ENCODE data around the gene CD180. TPM values are rescaled to one million over a fixed set of nuclear protein-coding genes. Genes with fewer than 3 reads are reported as not detected.
"Not testable (repeated sequence)": the region's sequence is repeated elsewhere in the genome, so short reads cannot be mapped to it uniquely, and the experiment has no call there.

The CD180 gene
- total RNA-seq, 1 donor from 2014 or later: 4.9 TPM

DNA sequence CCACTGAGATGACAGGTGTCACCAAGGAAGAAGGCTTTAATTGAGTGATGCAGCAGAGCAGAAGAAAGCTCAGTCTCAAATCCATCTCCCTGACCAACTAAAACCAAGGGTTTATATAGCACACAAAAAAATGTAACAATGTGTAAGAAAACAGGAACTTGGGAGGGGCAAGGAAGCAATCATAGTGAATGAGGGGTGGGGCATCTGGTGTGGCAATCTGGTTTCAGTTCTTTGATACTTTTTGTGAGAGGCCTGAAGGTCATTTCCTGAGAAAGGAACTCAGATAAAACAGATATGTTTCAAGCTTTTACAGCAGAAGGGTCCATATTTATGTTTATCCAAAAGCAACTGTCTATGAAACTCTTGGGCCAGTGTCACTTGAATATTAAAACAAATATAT is 19.7 kb downstream of the CD180 start:
- DNase-seq: no peak
- H3K4me1 ChIP-seq: peaks cover 7% of the 10 kb centered on the region
- no peak for ATAC-seq
- no peaks in the 10 kb centered on the region for H3K36me3 ChIP-seq
- peaks cover 12% of the 10 kb centered on the region for H3K9me3 ChIP-seq
- no peak for TF ChIP-seq CTCF (IDR thresholded peaks at IDR 0.05)
- H3K27ac ChIP-seq: no peak overlapping the region
- intact Hi-C loops (cut with DNase I): no loop called here
- no peak overlapping the region for H3K4me3 ChIP-seq
- no peaks in the 10 kb centered on the region for H3K27me3 ChIP-seq (ENCODE audit: low read depth)

- no peak for TF ChIP-seq CTCF (IDR thresholded peaks at IDR 0.05)
- H3K36me3 ChIP-seq: peaks cover 13% of the 10 kb centered on the region
- DNase-seq: no peak
- H3K9me3 ChIP-seq: peaks cover 12% of the 10 kb centered on the region
- H3K4me3 ChIP-seq: no peak overlapping the region
- no peak for ATAC-seq
- H3K27ac ChIP-seq: no peak overlapping the region
- intact Hi-C loops (cut with DNase I): no loop called here
- no peaks in the 10 kb centered on the region for H3K27me3 ChIP-seq (ENCODE audit: low read depth)
- H3K4me1 ChIP-seq: no peaks in the 10 kb centered on the region
Observed at GRCh38 chr5:67173959-67174358, 22.6 kb downstream of the CD180 start.

DNA sequence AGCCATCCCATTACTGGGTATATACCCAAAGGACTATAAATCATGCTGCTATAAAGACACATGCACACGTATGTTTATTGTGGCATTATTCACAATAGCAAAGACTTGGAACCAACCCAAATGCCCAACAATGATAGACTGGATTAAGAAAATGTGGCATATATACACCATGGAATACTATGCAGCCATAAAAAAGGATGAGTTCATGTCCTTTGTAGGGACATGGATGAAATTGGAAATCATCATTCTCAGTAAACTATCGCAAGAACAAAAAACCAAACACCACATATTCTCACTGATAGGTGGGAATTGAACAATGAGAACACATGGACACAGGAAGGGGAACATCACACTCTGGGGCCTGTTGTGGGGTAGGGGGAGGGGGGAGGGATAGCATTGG is 23.2 kb downstream of the CD180 start:
- Histone ChIP-seq H3K36me3 (peaks cover 13% of the 10 kb centered on the region), H3K9me3 (peaks cover 12% of the 10 kb centered on the region)
- H3K27ac ChIP-seq; ATAC-seq; intact Hi-C loops (cut with DNase I); H3K4me1 ChIP-seq; DNase-seq; H3K27me3 ChIP-seq (ENCODE audit: low read depth); H3K4me3 ChIP-seq: not testable (repeated sequence)

- ATAC-seq: no peak
- H3K27me3 ChIP-seq (ENCODE audit: low read depth): no peaks in the 10 kb centered on the region
- H3K36me3 ChIP-seq: peaks cover 24% of the 10 kb centered on the region
- DNase-seq: no peak
- peaks cover 7% of the 10 kb centered on the region for H3K4me1 ChIP-seq
- H3K27ac ChIP-seq: peak overlapping the region; percentile 1
- no peak overlapping the region for H3K4me3 ChIP-seq
- no peaks in the 10 kb centered on the region for H3K9me3 ChIP-seq
- no peak for TF ChIP-seq CTCF (IDR thresholded peaks at IDR 0.05)
- intact Hi-C loops (cut with DNase I): no loop called here
Observed at GRCh38 chr5:67170767-67171166, 25.8 kb downstream of the CD180 start.

DNA sequence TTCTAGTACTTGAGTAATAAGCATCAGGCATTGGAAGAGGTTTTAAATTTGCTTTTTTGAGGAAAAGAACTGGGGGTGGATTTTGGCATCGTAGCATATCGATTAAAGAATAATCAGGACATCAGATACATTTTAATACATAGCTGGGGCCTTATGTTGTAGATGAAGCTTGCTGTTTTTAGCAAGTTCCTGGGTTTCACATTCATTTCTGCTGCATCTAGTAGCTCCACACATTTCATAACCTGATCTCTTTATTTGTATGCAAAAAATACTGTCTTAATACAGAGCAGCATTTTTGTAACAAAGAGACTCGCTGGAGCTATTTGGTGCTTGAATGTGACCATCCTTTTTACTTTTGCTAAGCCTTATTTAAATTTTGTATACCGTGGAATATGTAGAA is 28.5 kb downstream of the CD180 start:
- Histone ChIP-seq H3K4me1 (peaks cover 7% of the 10 kb centered on the region), H3K9me3 (no peaks in the 10 kb centered on the region), H3K27me3 (ENCODE audit: low read depth) (no peaks in the 10 kb centered on the region), H3K27ac (peak overlapping the region; percentile 94), H3K36me3 (peaks cover 51% of the 10 kb centered on the region), H3K4me3 (no peak overlapping the region)
- DNase-seq (no peak), ATAC-seq (no peak)
- no peak for TF ChIP-seq CTCF (IDR thresholded peaks at IDR 0.05)
- intact Hi-C loops (cut with DNase I): no loop called here

DNA sequence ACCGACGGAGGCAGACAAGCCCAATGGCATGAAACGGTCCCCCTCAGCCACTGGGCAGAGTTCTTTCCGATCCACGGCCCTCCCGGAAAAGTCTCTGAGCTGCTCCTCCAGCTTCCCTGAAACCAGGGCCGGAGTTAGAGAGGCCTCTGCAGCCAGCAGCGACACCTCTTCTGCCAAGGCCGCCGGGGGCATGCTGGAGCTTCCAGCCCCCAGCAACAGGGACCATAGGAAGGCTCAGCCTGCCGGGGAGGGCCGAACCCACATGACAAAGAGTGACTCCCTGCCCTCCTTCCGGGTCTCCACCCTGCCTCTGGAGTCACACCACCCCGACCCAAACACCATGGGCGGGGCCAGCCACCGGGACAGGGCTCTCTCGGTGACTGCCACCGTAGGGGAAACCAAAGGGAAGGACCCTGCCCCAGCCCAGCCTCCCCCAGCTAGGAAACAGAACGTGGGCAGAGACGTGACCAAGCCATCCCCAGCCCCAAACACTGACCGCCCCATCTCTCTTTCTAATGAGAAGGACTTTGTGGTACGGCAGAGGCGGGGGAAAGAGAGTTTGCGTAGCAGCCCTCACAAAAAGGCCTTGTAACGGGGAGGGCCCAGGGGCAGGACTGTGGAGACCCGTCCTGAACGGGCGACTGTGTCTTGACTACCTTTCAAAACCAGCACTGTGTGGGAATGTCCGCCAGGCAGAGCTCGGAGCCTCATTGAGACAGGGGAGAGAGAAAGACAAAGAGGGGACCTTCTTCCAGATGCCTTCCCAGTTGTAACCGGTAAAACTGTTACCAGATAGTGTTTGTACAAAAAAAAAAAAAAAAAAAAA is 29.9 kb downstream of the CD180 start:
- ATAC-seq (peak; percentile 78 to 86), DNase-seq (peak; percentile 89)
- intact Hi-C loops (cut with DNase I): no loop called here
- H3K36me3 ChIP-seq: peaks cover 65% of the 10 kb centered on the region
- H3K27ac ChIP-seq: peak overlapping the region; percentile 94
- peak overlapping the region; percentile 47 for H3K4me3 ChIP-seq
- no peaks in the 10 kb centered on the region for H3K27me3 ChIP-seq (ENCODE audit: low read depth)
- TF ChIP-seq CTCF (IDR thresholded peaks at IDR 0.05): peak; percentile 22
- H3K4me1 ChIP-seq: peaks cover 7% of the 10 kb centered on the region
- no peaks in the 10 kb centered on the region for H3K9me3 ChIP-seq
